Muscle of leg (tissue), 11 donors: ENCODE data around the gene TRAPPC4. TPM values are rescaled to one million over a fixed set of nuclear protein-coding genes. Genes with fewer than 3 reads are reported as not detected.
A peak's percentile ranks its signal among the peaks of the same experiment; 100 is the strongest.

Source experiments
- DNase-seq: peaks from one replicate; pipeline ENCODE4 v3.0.0; 2013
- H3K27ac ChIP-seq: one replicate; pipeline ENCODE4 v1.5.1; 2013; ENCODE audit warnings: mild to moderate bottlenecking, low read length, control low read depth
- H3K27me3 ChIP-seq: one replicate; pipeline ENCODE4 v1.6.1; 2013; ENCODE audit warnings: low read length; ENCODE audit not compliant: control insufficient read depth, insufficient read depth
- H3K36me3 ChIP-seq: one replicate; pipeline ENCODE4 v1.6.1; 2013; ENCODE audit warnings: low read length; ENCODE audit not compliant: control insufficient read depth, insufficient read depth
- H3K4me1 ChIP-seq: one replicate; pipeline ENCODE4 v1.6.1; 2013; ENCODE audit warnings: low read length; ENCODE audit not compliant: control insufficient read depth, insufficient read depth
- H3K4me3 ChIP-seq: one replicate; pipeline ENCODE4 v1.5.1; 2013; ENCODE audit warnings: low read length, control low read depth
- H3K9me3 ChIP-seq: replicated peaks from 2 replicates; pipeline ENCODE4 v1.6.1; 2013; ENCODE audit warnings: low read depth, low read length; ENCODE audit not compliant: control insufficient read depth
- WGBS: methylation state at CpG from one replicate; pipeline ENCODE4 v1.1.5; 2013; ENCODE audit warnings: missing lambda C conversion rate; ENCODE audit not compliant: insufficient coverage; 5-methylcytosine and 5-hydroxymethylcytosine counted together
- polyA plus RNA-seq, 8 donors: library from polyadenylated mRNA; unstranded; fragments of 120-200 nt; gene quantifications; one replicate each; pipeline versions ENCODE4 v1.2.1 to v1.2.3, GENCODE V29; 2013; ENCODE audit warnings: inconsistent platforms in 1 of 8, low replicate concordance in 1 of 8; ENCODE audit not compliant: insufficient read length in 8 of 8, insufficient read depth in 1 of 8
- total RNA-seq: library from RNA; stranded (reverse); fragments of 120-200 nt; gene quantifications from one replicate; pipeline ENCODE4 v1.2.4, GENCODE V29; 2013

Gene TRAPPC4
- total and polyA plus RNA-seq, 9 donors: 41.9 to 56.3 (median 48.5) TPM

GRCh38 chr11:119024430-119025098 lies 6.0 kb downstream of the TRAPPC4 start:
- Histone ChIP-seq H3K9me3 (no peaks in the 10 kb centered on the region), H3K27ac (peak overlapping the region; percentile 35), H3K27me3 (no peaks in the 10 kb centered on the region), H3K4me3 (no peak overlapping the region), H3K4me1 (peaks cover 19% of the 10 kb centered on the region), H3K36me3 (peaks cover 76% of the 10 kb centered on the region)
- WGBS: 67% methylated on average over 14 of the region's 15 CpGs
- DNase-seq: peak; percentile 27

- Histone ChIP-seq H3K9me3 (no peaks in the 10 kb centered on the region), H3K36me3 (peaks cover 73% of the 10 kb centered on the region), H3K4me3 (no peak overlapping the region), H3K27me3 (no peaks in the 10 kb centered on the region), H3K4me1 (peaks cover 19% of the 10 kb centered on the region), H3K27ac (peak overlapping the region; percentile 35)
- DNase-seq: no peak
- 53% methylated on average over 2 of the region's 5 CpGs for WGBS
Observed at GRCh38 chr11:119025099-119025473, 6.5 kb downstream of the TRAPPC4 start.

DNA sequence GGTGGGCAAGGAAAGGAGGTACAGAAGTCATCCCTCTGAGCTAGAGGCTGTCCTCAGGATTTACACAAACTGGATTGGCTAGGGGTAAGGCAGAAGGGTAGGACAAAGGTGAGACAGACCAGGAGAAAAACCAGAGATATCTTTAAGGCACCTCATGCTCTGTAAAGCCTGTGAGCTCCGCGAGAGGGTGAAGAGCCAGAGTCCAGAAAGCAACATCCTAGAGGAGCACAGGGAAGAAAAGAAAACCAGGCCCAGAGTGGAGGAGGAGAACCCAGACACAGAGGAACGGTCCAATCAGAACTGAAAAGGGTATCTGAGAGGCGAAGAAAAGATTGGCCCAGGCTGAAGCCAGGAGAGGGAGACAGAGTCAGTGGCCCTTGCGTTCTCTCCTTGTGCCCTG lies 7.0 kb downstream of the TRAPPC4 start:
- no peaks in the 10 kb centered on the region for H3K27me3 ChIP-seq
- H3K9me3 ChIP-seq: no peaks in the 10 kb centered on the region
- WGBS: 88% methylated on average over 5 of the region's 5 CpGs
- DNase-seq: no peak
- H3K4me3 ChIP-seq: no peak overlapping the region
- no peak overlapping the region for H3K27ac ChIP-seq
- H3K36me3 ChIP-seq: peaks cover 72% of the 10 kb centered on the region
- peaks cover 20% of the 10 kb centered on the region for H3K4me1 ChIP-seq

GRCh38 chr11:119025978-119026766 lies 7.6 kb downstream of the TRAPPC4 start:
- WGBS: 75% methylated on average over 13 of the region's 16 CpGs
- Histone ChIP-seq H3K9me3 (no peaks in the 10 kb centered on the region), H3K27ac (no peak overlapping the region), H3K4me1 (peaks cover 22% of the 10 kb centered on the region), H3K4me3 (no peak overlapping the region), H3K27me3 (no peaks in the 10 kb centered on the region), H3K36me3 (peaks cover 67% of the 10 kb centered on the region)
- DNase-seq: no peak

DNA sequence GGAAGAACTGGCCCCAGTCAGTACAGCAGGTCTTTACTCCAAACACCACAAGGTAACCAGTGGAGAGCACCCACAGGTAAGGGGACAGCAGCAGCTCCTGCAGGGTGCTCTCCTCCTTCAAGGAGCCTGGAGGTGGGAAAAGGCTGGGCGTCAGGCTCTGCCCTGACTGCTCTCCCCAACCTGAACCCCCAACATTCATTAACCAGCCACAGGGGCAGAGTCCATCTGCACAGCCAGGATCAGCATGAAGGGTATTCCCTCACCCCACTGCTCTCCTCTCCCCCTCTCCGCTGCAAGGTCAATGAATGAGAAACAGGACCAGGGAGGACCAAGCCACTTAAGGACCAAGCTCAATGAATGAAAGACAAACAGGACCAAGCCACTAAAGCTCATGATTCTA lies 8.4 kb downstream of the TRAPPC4 start:
- Histone ChIP-seq H3K36me3 (peaks cover 59% of the 10 kb centered on the region), H3K4me1 (peaks cover 22% of the 10 kb centered on the region)
- WGBS: no CpG with 5 or more reads among the region's 2 CpGs

GRCh38 chr11:119027561-119028345 lies 9.2 kb downstream of the TRAPPC4 start:
- Histone ChIP-seq H3K9me3 (no peaks in the 10 kb centered on the region), H3K4me3 (no peak overlapping the region), H3K36me3 (peaks cover 53% of the 10 kb centered on the region), H3K4me1 (peaks cover 22% of the 10 kb centered on the region), H3K27me3 (no peaks in the 10 kb centered on the region), H3K27ac (no peak overlapping the region)
- 100% methylated on average over 5 of the region's 9 CpGs for WGBS
- DNase-seq: no peak

More for the DNA sequence above, 8.4 kb downstream of the TRAPPC4 start:
- no peak for DNase-seq
- no peaks in the 10 kb centered on the region for H3K9me3 ChIP-seq
- H3K27ac ChIP-seq: no peak overlapping the region
- no peak overlapping the region for H3K4me3 ChIP-seq
- no peaks in the 10 kb centered on the region for H3K27me3 ChIP-seq

- no peak for DNase-seq
- Histone ChIP-seq H3K4me3 (no peak overlapping the region), H3K9me3 (no peaks in the 10 kb centered on the region), H3K4me1 (peaks cover 22% of the 10 kb centered on the region), H3K36me3 (peaks cover 46% of the 10 kb centered on the region), H3K27me3 (no peaks in the 10 kb centered on the region), H3K27ac (no peak overlapping the region)
- 70% methylated on average over 8 of the region's 9 CpGs for WGBS
Observed at GRCh38 chr11:119028346-119029068, 9.9 kb downstream of the TRAPPC4 start.

GRCh38 chr11:119029069-119029339 lies 10.4 kb downstream of the TRAPPC4 start:
- H3K36me3 ChIP-seq: peaks cover 42% of the 10 kb centered on the region
- no peaks in the 10 kb centered on the region for H3K27me3 ChIP-seq
- H3K27ac ChIP-seq: no peak overlapping the region
- no peak overlapping the region for H3K4me3 ChIP-seq
- no peaks in the 10 kb centered on the region for H3K9me3 ChIP-seq
- H3K4me1 ChIP-seq: peaks cover 22% of the 10 kb centered on the region
- DNase-seq: no peak
- WGBS: 60% methylated on average over 1 of the region's 1 CpG

GRCh38 chr11:119029340-119030028 lies 10.9 kb downstream of the TRAPPC4 start:
- Histone ChIP-seq H3K36me3 (peaks cover 37% of the 10 kb centered on the region), H3K27me3 (no peaks in the 10 kb centered on the region), H3K27ac (peak overlapping the region; percentile 7), H3K9me3 (no peaks in the 10 kb centered on the region), H3K4me1 (peaks cover 22% of the 10 kb centered on the region), H3K4me3 (peak overlapping the region; percentile 73)
- WGBS: 65% methylated on average over 5 of the region's 10 CpGs
- DNase-seq: peak; percentile 44
